GM19395 (cell line): ENCODE measurements around the gene KCNB1.

Experiments used
- ATAC-seq: cut with Tn5 transposase; IDR thresholded peaks from one replicate; pipeline ENCODE4 v1.9.1; 2021; ENCODE audit warnings: mild to moderate bottlenecking, moderate library complexity; ENCODE audit not compliant: unreplicated experiment

The KCNB1 gene

DNA sequence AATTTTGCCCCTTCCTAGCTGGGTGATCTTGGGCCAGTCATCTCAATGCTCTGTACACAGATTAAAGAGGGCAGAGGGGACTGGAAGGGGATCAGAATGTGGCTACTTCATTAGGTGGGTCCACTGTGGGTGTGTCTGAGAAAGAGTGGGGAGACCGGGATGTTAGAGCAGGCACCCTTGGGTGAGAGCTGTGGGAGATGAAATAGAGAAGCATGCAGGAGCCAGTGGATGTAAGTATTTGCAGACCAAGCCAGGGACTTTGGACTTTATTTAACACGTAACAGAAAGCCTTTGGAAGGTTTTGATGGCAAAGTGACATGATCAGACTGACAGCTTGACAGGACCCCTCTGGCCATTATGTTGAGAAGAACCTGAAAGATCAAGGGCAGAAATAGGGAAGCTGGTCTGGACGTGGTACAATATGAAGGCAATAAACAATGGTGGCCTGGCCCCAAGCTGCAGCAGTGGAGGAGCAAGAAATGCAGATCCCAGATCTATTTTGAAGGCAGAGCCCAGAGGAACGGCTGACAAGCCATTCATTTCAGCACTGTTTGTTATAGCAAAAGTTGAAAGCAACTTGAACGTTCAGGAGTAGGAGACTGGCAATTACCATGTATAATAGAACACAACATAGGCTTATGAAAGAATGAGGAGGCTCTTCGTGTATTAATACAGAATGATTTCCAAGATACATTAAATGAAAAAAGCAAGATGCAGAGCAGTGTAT, 122.1 kb downstream of the KCNB1 start:
- no peak for ATAC-seq

DNA sequence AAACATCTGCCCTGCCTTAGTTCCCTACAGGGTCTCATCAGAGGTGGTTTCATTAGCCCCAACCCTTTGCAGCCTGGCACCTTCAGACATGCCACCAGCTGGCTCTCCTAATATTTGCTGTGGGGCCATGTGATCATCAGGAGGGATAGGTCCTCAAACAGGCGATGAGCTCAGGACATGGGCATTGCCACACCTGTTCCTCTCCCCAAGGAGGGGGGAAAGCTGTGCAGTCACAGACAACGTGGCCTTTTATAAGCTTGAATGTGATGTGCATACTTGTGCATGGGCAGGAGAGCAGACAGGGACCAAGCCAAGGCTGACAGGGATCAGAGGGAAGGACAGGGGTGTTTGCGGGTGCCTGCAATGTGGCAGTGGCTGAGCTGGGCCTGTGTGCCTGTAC, 125.8 kb downstream of the KCNB1 start:
- no peak for ATAC-seq

DNA sequence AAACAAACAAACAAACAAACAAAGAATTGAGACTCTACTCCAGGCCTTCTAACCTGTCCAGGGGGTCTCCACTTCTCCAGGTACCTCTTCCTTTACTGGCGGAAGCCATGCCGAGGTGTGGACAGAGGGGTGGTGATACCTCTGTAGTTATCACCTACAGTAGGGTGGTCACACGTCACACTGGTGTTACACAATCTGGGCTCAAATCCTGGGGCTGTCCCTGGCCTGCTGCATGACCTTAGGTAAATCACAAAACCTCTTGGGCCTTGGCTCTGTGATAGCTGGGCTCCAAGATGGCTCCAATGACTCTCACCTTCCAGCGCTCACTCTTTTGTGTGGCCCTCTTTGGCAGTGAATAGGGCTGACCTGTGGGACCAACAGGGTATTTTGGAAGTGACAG, 127.8 kb downstream of the KCNB1 start:
- no peak for ATAC-seq

DNA sequence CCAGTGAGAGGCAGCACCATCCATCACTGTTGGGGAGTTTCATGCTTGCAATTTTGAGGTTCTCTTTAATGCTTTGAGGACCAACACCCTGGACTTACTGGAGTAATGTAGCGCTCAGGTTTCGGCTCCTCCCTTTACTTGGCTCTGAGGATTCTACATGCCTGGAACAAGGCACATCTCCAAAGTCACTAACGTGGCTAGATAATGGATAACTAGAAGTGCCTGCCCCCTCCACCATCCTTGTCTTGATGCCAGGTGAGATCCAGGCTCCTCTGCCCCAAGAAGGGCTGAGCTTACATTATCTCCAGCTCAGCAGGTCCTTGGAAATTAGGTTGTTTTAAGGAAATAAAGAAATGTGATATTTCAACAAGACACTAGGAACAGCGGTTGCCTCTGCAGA, 129.1 kb downstream of the KCNB1 start:
- no peak for ATAC-seq

DNA sequence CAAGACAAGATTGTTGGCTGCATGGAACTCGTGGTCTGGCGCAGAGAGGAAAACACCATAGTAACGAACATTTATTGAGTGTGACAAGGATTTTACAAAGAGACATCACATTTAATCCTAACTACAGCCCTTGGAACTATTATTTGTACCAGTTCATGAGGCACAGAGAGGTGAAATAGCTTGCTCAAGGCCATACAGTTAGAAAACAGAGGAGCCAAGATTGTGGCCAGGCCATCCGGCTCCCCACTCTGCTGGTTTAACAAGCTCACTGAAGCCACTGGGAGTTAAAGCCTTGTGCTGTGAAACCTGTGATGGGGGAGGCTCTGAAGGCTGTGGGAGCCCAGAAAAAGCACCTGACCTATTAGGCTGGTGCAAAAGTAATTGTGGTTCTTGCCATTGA, 129.7 kb downstream of the KCNB1 start:
- no peak for ATAC-seq

DNA sequence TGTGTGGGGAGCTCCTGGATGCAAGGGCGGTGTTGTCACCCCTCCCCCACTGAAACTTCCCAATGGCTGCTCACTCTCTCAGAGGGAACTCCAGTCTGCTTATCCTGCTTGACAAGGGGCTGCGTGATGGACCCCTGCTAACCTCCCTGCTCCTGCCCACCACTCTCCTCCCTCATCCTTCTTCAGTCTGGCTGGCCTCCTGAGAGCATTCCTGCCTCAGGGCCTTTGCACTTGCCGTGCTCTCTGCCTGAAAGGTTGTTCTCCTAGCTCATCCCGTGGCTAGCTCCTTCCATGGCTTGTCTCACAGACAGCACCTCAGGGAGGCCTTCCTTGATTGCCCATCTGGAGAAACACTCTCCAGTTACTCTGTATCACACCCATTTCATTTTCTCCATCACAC, 130.7 kb downstream of the KCNB1 start:
- no peak for ATAC-seq

DNA sequence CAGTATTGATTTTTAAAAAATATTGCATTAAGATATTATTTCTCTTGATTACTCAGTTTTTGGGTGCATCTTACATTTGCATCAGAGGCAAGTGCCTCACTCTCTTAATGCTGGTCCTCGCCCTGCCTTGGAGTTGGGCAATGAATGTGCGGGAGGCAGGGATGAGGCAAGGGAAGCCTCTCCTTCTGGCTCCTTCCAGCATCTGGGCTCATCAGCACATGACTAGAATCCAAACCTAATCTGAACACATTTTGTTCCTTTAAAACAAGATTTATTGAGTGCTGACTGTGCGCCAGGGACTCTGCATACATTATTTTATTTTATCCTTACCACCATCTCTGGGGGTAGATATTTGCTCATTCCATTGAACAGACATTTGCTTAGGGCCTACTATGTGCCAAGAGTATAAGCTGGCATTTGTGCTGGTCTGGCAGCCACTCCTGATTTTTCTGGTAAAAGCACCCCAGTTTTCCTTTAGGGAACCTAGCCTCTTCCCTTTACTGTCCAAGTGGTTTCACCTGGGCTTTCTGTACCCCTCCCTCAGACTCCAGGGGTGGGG, 132.7 kb downstream of the KCNB1 start:
- ATAC-seq: no peak

DNA sequence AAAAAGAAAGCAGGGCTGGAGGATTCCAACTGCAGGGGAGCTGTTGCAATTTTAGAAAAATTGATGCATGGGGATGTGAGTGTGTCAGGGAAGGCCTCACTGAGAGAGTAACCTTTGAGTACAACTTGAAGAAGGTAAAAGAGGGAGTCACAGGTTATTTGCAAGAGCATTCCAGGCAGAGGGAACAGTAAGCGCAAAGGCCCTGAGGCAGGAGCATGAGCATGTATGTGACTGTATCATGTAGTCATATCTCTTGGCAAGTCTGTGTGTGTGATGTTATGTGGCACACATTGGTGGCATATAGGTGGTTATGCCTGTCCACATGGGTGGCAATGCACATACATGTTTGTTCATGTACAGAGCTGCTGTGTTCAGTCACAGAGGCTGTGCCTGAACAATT, 133.4 kb downstream of the KCNB1 start:
- no peak for ATAC-seq

DNA sequence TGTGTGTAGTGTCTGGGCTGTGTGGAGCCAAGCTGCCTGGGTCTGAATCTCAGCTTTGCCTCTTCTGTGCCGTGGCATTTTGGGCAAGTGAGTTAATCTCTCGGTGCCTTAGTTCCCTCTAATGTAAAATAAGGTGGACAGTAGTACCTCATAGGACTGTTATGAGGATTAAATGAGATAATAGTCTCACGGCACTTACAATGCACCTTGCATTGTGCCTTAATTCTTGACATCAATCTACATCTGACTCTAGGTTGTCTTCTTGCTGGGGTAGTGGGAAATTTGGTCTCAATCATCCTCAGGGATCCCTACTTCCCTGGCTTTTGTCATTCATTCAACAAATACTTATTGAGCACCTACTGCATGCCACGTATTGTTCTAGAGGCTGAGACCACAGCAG, 133.9 kb downstream of the KCNB1 start:
- ATAC-seq: no peak

DNA sequence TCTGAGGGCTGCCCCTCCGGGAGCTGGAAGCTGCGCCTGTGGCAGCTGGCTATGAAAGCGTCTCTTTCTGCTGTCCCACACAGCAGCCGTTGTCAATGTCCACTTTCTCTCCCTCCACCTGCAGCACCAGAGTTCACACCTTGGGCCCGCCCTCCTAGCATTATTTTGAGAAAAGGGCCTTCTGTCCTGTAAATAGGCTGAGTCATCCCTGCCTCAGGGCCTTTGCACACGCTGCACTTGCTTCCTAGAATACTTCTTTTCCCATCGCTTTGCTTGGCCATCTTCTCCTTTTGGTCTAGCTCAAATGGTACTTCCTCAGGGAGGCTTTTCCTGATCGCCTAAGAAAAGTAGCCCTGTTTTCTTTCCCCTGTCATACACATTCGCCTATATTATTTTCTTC, 135.3 kb downstream of the KCNB1 start:
- no peak for ATAC-seq

DNA sequence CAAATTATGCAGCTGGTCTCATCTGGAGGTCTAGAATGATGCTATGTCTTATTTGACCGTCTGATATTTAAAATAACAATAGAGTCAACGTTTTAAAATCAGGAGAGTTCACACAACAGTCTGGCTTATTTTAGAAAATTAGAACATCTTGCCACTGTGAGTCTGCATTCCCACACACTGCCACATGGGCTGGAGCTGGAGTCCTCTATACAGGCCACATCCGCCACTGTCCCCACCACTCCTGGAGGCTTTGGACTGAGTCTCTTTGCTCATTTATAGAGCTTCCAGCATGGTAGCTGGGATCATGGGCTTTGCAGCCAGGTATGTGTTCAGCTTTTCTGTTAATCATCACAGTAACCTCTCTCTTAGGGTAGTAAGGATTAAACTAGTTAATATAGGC, 135.8 kb downstream of the KCNB1 start:
- ATAC-seq: no peak

DNA sequence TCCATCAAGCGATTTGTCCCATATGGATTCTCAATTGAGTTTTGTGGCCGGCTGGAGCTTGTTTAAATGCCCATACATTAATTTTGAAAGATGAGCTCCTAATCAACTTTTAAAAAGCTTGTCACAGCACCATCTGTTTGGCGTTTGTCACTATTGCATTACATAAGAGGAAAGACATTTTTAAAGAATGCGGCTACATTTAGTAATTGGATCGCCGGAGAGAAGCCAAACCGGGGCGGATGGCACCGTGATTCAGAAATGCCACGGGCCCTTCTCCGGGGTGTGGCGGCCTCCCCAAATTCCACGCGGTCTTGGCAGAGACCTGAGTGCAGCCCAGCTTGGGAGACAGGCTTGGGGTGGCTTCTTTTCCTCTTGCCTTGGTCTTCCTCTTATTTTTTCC, 136.9 kb downstream of the KCNB1 start:
- ATAC-seq: no peak

DNA sequence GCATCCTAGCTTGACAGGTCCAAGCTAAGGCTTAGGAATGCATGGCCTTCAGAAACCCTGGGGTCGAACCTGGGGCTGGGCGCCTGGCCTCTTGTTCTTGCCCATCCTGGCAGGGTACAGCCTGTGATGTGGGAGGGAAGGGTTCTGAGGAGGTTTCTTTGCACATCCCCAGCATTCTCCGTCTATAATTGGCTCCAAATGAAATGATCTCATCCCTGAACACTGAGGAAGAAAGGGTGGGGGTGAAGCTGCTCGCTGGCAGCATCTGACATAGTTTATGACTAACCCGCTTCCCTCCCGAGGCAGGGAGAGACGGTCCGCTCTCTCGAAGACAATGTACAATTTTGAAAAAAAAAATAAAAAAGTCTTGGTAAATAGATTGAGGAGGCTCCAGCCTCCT, 137.5 kb downstream of the KCNB1 start:
- no peak for ATAC-seq

DNA sequence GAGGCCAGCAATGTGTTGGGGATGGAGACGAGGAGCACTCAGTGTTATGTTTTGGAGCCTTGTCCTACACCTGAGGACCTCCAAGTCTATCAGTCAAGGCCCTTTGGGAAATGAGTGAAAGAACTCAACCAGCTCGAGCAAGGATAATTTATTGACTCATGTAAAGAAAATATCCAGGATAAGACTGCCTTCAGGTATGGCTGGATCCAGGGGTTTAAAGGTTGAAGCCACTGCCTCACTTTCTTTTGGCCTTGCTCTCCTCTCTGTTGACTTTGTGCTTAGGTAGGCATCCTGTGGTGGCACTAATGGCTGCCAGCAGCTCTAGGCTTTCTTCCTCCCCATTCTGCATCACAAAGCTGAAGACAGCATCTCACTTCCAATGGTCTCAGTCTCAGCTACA, 138.3 kb downstream of the KCNB1 start:
- ATAC-seq: no peak

DNA sequence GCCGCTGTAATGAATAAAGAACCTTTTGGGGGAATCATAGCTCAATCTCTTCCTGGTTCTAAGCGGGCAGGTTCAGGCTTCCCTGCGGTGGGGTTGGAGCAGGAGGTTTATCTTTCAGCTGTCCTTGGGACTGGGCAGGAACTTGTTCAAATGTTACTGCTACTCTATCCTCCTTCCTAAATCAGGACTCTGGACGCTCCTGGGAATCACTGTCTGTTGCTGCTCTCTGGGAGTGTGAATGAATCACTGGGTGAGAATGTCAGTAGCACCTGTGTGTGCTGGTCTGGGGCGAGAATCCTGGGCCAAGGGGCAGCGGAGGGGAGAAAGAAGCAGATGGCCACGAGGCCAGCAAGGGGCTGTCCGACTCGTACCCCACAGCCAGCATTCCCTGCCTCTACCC, 139.2 kb downstream of the KCNB1 start:
- ATAC-seq: no peak

DNA sequence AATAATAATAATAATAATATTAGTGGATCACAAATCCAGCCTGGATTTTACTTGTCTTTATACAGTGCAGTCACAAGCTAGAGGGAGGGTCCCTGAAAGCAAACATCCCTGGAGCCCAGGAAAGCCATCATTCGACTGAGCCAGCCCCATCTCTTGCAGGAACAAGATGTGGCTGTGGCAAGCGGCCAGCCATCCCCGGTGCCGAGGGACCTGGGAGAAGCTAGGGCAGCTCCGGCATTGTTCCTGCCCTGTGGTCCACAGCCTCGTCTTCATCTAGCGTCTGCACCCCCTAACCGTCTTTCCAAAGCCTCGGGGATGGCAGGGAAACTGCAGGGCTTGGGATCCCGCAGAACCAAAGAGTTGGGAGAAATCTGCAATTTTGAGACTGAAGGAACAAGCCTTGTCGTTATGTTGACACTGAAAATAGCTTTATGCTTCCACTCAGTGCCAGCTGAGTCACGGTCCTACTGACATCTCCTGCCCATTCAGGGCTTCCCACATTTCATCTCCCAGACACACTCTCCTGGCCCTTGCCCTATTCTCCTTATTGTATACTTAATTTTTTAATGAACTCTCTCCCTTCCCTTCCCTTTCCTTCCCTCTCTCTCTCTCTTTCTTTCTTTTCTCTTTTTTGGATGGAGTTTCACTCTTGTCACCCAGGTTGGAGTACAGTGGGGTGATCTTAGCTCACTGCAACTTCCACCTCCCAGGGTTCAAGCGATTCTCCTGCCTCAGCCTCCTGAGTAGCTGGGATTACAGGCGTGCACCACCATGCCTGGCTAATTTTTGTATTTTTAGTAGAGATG, 142.1 kb downstream of the KCNB1 start:
- ATAC-seq: no peak

DNA sequence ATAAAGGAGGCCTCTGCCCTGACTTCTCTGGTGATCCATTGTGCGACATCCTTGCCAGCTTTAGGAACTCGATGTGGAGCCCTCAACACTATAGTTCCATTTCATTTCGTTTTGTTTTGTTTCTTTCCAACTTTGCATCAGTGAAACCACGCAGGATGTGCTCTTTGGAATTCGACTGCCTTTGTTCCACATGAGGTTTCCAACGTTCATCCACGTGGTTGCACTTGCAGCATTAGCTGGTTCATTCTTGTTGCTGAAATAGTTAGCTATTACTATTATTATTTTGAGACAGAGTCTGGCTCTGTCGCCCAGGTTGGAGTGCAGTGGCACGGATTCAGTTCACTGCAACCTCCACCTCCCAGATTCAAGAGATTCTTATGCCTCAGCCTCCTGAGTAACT, 143.3 kb downstream of the KCNB1 start:
- ATAC-seq: no peak

DNA sequence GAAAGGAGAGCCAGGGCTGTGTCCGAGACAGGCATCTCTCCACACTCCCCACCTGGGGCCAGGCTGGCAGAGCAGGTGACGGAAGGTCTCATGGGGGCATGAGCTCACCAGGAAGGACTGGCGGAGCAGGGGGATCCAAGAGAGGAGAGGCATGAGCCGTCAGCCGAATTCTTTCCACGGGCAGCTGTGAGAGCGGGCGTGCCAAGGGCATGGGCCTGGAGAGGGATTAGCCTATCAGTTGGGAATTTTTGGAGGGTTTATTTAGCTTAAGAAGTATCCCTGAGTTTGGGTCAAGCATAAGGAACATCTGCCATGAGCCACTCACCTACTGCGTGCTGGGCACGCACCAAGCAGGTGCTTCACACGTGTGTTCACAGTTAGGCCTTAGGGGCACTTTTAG, 144.4 kb downstream of the KCNB1 start:
- no peak for ATAC-seq

DNA sequence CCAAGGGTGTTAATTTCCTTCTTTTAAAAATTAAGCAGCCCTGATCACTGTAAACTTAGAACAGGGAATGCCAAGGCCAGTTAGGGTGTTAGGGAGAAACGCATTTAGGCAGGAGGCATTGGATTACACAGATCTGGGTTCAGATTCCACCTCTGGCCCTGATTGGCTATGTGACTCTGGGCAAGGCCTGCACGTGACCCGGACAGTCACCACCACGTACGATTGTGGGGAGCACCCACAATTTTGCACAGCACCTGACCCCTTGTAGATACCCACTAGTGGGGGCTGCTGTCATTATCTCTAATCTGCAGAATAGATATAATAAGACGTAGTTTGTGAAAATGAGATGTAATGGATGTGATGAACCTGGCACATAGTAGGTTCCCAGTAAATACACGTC, 145.1 kb downstream of the KCNB1 start:
- ATAC-seq: no peak

DNA sequence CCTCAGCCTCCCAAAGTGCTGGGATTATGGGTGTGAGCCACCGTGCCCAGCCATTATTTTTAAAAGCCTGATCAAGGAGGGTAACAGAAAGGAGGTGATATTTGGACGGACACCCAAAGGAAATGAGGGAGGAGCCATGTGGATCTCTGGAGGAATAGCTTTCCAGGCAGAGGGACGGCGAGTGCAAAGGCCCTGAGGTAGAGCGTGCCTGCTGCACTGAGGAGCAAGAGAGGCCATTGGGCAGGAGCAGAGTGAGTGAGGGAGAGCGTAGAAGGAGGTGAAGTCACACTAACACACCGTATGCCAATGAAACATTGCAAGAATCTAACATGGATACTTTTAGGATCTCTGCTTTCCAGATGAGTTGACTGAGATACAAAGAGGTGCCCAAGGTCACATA, 145.7 kb downstream of the KCNB1 start:
- ATAC-seq: no peak

DNA sequence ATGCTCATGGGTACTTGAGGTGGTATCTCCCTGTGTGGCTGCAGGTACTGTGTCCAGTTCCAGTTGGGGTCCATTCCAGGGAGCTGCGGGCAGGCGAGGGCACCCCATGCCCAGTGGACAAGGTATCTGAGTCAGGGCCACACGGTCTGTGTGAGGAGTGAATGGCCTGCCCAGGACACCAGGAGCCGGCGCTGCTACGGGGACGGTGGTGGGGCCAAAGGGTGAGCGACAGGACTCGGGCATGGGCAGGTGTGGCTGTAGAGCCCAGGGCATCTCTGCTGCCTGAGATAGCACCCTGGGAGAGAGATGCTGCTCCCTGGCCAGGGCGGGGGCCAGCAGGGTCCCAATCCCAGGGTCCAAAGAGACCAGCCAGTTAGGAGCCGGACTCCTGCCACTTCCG, 147.0 kb downstream of the KCNB1 start:
- ATAC-seq: no peak
